HG03280 (cell line): ENCODE measurements around the gene ANKRD12.
"Not testable (repeated sequence)": the region's sequence is repeated elsewhere in the genome, so short reads cannot be mapped to it uniquely, and the experiment has no call there.

ENCODE experiments used
- ATAC-seq: cut with Tn5 transposase; IDR thresholded peaks from one replicate; pipeline ENCODE4 v1.9.1; 2021; ENCODE audit warnings: mild to moderate bottlenecking, moderate library complexity; ENCODE audit not compliant: unreplicated experiment

ANKRD12 gene

DNA sequence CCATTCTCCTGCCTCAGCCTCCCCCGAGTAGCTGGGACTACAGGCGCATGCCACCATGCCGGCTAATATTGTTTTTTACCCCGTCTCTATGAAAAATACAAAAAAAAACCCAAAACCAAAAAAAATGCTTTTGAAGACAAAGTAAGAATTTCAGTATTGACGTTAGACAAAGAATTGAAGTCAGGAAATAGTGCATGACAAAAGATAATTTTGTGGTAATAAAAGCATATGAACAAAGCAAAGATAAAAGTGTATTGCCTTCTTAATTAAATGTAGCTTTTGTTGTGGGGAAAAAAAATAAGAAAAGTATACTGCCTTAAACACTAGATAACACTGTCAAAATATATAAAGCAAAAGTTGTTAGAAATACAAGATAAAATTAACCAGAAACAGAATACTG is 86.8 kb downstream of the ANKRD12 start:
- no peak for ATAC-seq

DNA sequence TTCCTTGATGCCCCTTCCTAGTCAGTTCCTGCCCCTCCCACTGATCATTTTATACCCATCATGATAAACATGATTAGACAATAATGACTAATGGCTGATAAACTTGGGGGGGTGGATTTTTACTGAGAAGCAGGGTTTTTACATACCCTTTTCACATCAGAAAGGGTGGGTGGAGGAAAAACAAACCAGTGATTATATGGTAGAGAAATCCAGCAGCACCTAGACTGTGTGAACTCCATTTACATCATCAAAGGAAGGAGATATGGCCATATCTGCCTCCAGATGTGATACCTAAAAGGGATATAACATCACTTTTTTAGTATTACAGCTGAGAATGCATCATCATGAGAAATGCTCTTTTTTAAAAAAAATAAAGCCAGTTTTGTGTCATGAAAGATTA is 89.9 kb downstream of the ANKRD12 start:
- ATAC-seq = no peak

DNA sequence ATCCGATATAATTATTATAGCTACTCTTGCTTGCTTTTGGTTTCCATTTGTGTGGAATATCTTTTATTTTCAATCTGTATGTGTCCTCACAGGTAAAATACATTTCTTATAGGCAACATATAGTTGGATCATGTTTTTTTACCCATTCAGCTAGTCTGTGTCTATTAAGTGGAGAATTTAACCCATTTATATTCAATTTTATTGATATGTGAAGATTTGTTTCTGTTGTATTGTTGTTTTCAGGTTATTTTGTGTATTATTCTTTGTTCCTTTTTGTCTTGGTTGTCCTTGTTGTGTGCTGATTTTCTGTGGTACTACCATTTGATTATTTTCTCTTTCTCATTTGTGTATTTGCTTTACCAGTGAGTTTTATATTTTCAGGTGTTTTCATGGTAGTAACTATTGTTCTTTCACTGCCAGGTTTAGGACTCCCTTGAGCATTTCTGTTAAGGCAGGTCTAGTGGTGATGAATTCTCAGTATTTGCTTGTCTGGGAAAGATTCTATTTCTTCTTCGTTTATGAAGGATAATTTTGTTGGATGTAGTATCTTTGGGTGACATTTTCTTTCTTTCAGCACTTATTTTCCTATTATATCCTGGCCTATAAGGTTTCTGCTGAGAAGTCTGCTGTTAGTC is 95.4 kb downstream of the ANKRD12 start:
- ATAC-seq = no peak

DNA sequence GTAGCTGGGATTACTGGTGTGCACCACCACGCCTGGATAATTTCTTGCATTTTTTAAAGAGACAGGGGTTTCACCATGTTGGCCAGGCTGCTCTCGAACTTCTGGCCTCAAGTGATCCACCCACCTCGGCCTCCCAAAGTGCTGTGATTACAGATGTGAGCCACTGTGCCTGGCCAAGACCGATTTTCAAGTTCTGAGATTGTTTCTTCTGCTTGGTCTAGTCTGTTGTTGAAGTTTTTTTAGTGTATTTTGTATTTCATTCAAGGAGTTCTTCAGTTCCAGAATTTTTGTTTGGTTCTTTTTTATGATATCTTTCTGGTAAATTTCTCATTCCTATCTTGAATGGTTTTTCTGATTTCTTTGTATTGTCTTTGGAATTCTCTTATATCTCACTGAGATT is 96.4 kb downstream of the ANKRD12 start:
- ATAC-seq = no peak

DNA sequence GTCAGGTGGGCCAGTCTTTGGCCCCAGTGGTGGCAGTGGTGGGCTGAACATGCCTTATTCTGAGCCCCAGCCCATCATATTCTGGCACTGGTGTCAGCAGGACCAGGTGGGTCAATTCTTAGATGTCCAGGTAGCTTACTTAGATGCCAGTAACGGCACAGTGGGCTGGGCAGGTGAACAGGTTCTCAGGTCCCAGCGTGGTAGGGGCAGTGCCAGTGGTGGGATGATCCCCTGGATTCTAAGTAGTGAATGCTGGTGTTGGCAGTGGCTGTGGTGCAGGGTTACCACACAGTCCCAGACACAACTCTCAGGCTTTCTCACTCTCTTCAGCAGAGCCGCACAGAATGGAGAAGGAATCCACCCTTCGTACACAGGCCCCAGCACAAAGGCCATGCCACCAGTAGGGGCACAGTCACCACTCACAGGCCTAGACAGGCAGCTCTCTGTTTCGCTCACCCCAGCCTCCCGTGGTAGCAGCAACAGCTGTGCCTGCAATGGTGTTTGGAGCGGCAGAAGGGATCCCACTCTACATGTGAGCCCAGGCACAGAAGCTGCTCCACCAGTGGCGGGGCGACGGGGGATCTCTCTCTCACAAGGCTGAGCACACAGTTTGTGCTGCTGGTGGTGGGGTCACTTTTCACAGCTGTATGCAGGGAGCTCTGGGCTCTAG is 97.3 kb downstream of the ANKRD12 start:
- ATAC-seq = no peak

DNA sequence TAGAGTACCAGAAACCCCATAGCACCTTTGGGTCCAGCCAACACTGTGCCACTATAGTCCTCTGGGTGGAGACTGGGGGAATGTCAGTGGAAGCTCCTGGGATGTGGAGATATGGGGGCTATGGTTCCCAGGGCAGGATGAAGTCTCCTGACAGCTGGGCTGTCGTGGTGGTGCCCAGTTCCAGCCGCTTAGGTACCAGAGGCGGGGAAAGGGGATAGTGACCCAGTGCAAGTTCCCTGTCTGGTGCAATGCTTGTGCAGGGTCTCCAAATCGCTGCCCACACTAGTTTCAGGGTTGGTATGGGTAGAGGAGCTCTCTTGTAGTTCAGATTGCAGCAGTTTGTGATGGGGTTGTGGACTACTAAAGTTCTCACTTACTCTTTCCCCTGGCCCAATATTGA is 97.9 kb downstream of the ANKRD12 start:
- ATAC-seq = no peak

DNA sequence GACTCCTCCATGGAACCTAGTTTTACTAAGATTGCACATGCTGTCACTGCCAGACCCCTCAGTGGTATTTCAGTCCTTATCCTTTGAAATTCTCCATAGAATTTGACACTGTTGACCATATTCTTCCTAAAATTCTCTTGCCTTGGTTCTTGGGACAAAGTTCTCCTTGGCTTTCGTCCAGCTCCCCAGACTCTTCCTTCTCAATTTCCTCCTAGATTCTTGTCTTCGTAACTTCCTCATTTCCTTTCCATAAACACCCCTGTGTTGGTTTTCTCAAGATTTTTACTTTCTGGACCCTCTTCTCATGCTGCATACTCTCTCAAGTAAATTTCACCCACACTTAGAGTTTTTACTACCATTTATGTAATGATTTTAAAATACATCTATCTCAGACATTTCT is 101.4 kb downstream of the ANKRD12 start:
- no peak for ATAC-seq

DNA sequence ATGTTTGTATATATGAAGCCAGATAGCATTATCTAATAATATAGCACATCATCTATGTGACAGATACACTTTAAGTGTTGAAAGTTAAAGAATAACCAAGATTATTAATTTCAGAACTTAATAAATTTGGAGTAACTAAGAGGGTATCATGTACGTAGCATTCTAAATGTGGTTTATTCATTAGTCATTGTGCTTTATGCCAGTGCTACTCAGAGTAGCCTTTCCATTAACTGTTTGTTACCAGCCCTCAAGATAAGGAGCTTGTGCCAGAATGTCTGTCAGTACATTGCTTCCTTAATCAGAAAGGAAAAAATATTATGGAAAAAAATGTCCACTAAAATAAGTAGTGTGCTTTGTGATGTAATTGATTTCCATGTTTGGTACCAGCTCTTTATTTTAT is 103.1 kb downstream of the ANKRD12 start:
- no peak for ATAC-seq

DNA sequence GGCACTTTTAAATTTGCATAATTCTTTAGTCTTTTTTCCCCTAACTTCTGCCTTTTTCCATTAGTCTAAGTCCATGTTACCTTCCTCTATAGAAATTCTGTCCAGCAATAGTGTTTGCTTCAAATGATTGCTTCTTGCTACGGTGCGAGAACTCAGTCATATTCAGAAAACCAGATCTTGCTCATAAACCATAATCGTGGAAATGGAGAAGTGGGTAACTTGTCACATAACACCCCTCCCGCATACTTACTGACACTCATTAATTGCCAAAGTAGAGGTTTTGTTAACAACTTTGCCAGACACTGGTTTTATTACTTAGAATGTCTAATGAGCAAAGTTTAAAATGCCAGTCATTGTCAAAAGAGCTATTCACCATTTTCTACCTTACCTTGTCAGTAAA is 103.7 kb downstream of the ANKRD12 start:
- no peak for ATAC-seq

DNA sequence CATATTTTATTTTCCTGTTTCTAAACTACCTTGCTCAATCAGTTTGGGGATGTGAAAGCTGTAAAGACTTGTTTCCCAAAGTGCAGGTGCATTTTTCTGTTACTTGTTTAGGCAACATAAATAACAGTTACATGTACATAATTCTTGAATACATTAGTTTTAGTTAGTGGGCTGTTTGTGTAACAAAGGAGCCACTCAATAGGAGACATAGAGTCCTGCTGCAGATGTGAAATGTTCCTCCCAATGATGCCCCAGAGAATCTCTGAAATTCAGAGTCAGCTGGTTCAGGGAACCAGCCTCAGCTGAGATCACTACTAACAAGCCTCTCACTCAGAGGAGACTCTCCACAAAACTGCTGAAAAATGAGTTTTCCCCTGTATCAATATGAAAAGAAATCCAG is 106.4 kb downstream of the ANKRD12 start:
- ATAC-seq = no peak

DNA sequence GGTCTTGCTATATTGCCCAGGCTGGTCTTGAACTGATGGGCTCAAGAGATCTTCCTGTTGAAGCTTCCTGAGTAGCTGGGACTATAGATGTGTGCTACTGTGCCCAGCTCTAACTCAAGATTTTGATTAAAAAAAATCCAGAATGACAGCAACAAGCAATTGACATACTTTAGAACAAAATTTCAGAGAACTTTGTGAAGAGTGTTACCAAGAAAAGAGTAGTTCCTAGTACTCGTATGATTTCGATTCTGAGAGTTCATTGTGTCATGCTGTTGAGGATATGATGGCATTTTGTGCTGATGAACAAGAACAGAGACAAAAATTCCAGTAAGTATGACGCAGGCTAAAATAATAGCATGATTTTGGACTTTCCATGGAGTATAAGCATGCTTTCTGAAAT is 107.8 kb downstream of the ANKRD12 start:
- no peak for ATAC-seq

DNA sequence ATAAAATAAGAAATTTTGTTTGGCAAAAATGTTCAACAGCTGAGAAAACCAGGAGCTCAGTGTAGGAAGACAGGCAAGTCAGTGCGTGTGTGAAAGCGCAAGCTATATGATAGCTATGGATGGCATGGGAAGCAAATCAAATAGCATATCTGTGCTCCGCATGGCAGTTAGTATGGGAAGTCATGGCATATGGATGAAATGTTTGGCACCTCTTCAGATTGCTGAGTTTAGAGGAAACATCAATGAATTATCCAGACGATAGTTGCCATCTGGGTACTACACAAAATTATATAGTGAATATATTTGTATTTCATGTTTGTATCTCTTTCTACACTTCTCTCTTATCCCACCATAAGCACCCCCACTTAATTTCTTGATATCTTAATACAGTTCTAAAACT is 112.1 kb downstream of the ANKRD12 start:
- no peak for ATAC-seq

DNA sequence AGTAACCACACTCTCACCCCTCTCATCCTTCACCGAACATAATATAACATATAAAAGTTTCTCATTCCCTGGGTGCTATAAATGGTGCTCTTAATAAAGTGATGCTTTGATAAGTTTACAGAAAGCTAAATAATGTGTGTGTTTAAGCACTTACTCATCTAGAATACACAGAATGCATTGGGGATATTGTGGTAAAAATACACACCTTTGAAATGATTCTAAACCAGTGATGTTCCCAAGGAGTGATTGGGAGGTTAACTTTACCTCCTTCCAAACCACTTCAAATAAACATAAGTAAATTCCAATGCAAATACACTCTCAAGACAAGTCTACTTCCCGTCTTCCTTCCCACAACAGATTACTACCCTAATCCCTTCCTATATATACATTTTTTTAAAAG is 112.7 kb downstream of the ANKRD12 start:
- no peak for ATAC-seq

DNA sequence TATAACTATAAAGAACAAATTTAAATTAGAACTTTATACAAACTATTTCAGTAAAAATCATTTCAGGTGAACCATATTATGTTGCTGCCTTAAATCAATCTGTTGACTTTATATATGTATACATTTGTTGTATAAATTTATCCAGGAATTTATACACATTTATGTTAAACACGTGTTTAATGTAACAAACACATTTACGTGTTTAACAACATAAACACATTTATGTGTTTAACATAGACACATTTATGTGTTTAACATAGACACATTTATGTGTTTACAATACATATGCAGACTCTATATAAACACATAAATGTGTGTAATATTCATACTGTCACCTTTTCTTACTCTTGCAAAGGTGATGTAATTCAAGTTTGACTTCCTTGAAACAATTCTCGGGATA is 122.6 kb downstream of the ANKRD12 start:
- ATAC-seq = no peak

DNA sequence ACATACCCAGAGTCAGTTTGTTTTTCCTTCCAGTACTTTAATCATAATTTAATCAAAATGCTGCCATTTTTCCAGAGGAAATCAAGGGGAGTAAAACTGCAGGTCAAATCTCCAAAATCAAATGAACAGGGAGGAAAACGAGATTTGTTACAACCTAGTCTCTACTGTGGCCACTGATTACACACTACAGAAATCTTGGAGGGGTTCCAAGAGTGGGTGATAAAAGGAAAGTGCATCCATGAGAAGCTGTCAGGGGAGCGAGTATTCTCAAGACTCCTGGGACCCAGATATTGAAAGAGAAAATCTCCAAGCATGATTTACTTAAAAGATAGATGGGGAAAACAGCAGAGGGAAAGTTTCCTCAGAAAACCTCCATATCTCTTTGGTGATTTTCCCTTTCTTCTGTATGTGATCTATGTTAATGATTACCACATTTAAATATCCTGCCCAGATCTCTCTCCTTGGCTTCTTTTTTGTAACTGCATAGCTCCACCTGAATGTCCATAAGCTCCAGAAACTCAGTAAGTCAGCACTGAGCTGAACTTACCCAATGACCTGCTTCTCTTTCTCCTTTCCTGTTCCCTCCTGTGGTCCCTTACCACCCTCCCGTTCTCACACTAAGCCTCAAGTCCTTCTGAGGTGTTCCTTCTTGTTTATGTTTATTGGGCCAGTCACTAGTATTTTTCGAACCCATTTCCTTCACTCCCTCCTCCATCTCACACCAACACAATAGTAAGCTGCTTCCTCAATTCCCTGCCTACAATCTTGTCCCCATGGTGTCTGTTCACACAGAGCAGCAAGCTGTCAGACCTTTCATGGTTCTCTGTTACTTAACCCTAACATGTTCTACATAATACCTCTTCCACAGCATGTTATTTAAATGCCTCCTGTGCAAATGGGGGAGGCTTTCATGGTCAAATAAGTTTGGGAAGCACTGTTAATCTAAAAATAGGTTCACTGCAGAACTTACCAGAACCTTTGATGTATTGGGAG is 124.1 kb downstream of the ANKRD12 start:
- no peak for ATAC-seq

DNA sequence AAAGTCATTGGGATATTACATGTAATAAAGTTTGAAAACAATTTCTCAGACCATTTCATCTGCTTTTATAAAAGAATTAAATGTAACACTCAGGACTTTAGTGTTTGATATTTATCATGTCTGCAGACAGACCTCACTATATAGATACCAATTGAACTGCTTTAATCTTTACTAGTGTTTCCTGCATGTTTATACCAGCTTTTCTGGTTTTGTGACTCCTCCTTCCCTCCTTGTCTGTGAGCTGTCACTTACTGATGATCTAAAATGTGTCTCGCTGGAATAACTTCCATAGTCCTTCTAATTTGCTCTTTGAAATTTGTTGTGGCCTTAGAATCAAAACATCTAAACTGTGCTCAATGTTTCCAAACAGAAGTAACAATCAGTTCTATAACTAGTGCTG is 126.7 kb downstream of the ANKRD12 start:
- ATAC-seq = no peak

DNA sequence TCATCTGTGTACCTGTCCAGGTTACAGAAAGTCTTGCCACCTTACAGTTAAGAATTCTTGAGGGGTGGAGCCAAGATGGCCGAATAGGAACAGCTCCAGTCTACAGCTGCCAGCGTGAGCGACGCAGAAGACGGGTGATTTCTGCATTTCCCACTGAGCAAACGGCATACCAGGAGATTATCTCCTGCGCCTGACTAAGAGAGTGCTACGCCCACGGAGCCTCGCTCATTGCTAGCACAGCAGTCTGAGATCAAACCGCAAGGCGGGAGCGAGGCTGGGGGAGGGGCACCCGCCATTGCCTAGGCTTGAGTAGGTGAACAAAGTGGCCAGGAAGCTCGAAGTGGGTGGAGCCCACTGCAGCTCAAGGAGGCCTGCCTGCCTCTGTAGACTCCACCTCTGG is 128.2 kb downstream of the ANKRD12 start:
- ATAC-seq = not testable (repeated sequence)

DNA sequence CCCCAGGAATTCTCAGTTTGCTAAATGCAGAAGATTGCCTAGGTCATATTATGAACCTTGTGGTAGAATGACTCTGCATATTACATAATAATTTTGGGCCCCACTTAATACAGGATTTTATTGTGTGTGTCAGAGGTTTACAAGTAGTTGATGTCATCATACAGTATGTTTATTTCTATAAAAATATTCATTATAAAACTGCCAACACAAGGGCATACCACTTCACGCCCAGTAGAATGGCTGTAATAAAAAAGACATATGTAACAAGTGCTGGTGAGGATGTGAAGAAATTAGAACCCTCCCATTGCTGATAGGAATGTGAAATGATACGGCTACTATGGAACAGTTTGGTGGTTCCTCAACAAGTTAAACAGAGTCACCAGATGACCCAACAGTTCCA is 136.6 kb downstream of the ANKRD12 start:
- ATAC-seq = no peak

DNA sequence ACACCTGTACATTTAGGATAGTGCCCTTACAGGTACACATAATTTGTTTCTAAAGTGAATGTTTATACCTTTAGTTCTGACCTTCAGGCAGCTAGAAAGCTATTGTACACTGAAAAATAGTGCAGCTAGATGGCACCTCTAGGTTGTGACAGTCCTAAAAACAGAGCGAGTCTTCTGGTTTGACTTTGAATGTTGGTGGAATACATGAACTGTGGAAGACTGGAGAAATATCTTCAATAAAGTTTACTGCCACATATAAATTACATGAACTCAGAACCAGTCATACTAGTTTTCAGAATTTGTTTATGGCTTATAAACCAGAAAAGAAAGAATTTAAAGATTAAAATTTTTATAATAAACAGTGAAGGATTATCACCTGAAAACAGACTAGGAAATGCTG is 139.3 kb downstream of the ANKRD12 start:
- no peak for ATAC-seq

DNA sequence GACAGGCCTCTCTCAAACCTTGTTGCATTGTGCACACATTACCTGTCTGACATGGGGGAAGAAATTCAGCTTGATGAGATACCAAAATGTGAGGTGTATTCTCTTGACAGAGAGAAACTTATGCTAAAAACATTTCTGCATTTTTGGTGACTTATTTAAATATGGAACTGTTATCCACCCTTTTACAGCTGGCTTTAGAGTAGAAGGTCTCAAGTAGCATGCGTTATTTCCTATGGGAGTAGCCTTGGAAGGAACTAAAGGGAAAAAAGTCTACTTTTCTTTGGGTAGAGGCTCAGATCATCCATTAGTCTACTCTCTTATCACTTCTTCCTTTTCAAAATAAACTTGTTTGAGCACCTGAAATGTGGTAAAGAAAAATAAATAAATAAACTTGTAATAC is 141.4 kb downstream of the ANKRD12 start:
- ATAC-seq = no peak

DNA sequence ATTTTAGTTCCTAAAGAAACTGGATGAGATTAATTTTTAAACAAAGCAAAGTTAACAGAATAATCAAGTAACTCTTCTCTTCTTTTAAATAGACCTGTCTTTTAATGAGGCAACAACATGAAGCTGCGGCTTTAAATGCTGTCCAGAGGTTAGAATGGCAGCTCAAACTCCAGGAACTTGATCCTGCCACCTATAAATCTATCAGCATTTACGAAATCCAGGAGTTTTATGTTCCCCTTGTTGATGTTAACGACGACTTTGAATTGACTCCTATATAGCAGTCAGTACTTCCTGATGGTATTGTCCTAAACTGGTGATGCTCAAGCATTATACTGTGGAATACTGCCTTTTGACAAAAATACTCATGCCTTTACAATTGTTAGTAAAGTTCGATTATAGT is 144.3 kb downstream of the ANKRD12 start:
- ATAC-seq = no peak

DNA sequence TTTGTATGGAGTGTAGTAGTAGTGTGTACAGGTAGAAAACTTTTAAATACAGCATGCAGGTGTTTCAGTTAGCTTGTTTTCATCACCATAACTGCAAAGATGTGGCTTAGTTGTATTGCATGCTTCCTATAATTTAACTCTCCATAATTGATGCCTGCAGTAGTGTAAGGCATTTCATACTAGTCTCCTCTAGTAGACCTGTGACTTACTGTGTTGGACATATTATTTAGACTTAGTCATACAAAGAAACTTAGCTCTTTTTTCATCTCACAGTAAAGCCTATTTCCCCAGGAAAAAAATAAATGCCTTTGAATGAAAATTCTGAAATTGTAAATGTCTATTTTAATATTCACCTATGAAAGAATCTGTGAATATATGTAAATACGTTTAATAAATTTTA is 145.2 kb downstream of the ANKRD12 start:
- no peak for ATAC-seq
